22Rv1 (cell line): ENCODE measurements around the gene BCL3.
A peak's percentile ranks its signal among the peaks of the same experiment; 100 is the strongest.

Source experiments
- H3K27ac ChIP-seq: fragments of 450-650 bp; 2 replicates; pipeline ENCODE4 v1.5.1; 2017
- ZFX ChIP-seq: fragments of 450-650 bp; IDR thresholded peaks from 2 replicates; pipeline ENCODE4 v1.6.1; 2017; ENCODE audit warnings: antibody characterized with exemption, borderline replicate concordance
- TF ChIP-seq, protein P1 (sequence below): fragments of 450-650 bp; IDR thresholded peaks from 2 replicates; pipeline ENCODE4 v1.5.1; 2017; ENCODE audit warnings: mild to moderate bottlenecking

BCL3 gene

DNA sequence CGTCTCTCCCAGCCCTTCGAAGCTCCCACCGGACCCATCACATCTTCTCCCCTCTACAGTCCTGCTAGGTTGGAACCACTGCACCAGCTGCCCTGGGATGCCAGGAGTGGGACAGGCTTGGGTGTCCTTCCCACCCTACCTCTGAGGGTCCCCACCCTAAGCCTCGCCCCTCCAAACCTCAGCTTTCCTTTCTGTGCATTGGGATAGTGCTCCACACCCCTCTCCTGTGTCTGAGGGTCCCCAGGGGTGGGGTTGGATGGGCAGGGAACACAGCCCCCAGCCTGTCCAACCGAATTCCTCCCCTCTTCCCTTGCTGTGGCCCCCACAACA, 1.9 kb upstream of the BCL3 start:
- TF ChIP-seq, protein P1, sequence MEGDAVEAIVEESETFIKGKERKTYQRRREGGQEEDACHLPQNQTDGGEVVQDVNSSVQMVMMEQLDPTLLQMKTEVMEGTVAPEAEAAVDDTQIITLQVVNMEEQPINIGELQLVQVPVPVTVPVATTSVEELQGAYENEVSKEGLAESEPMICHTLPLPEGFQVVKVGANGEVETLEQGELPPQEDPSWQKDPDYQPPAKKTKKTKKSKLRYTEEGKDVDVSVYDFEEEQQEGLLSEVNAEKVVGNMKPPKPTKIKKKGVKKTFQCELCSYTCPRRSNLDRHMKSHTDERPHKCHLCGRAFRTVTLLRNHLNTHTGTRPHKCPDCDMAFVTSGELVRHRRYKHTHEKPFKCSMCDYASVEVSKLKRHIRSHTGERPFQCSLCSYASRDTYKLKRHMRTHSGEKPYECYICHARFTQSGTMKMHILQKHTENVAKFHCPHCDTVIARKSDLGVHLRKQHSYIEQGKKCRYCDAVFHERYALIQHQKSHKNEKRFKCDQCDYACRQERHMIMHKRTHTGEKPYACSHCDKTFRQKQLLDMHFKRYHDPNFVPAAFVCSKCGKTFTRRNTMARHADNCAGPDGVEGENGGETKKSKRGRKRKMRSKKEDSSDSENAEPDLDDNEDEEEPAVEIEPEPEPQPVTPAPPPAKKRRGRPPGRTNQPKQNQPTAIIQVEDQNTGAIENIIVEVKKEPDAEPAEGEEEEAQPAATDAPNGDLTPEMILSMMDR = no peak
- no peak for TF ChIP-seq ZFX

DNA sequence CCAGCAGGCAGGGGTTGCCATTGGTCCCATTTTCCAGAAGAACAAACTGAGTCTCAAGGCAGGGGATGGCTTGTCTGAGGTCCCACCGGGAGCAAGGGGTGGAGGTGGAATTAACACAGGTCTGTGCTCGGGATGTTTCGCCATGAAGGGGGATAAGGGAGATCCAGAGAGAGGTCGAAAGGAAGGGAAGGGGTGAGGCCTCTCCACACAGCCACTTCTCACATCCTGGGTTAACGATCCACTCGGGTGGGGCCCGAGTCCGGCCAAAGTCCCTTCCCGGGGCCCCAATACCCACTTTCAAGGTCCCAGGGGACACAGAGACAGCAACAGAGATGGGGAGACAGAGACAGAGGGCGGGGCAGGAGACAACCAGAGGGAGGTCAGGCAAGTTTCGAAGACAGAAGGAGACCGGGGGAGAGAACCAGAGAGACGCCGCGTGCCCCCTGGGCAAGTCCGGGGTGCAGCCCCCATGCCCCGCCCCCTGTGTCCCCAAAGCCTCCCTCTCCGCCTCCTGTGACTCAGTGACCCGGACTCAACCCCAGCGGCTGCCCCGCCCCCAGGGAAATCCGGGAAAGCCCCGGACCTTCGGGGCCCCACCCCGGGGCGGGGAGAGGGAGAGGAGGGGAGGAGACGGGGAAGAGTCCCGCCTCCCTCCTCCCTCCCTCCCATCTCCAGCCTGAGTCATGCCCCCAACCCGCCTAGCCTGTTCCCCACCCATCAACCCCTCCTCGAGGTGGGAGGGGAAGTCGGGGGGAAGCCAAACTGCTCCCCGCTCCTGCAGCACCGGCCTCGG, 1.4 kb upstream of the BCL3 start:
- no peak for TF ChIP-seq ZFX
- TF ChIP-seq, protein P1 = no peak
- H3K27ac ChIP-seq = peak overlapping the region; percentile 95

More for the DNA sequence above, 1.9 kb upstream of the BCL3 start:
- peak overlapping the region; percentile 95 for H3K27ac ChIP-seq

DNA sequence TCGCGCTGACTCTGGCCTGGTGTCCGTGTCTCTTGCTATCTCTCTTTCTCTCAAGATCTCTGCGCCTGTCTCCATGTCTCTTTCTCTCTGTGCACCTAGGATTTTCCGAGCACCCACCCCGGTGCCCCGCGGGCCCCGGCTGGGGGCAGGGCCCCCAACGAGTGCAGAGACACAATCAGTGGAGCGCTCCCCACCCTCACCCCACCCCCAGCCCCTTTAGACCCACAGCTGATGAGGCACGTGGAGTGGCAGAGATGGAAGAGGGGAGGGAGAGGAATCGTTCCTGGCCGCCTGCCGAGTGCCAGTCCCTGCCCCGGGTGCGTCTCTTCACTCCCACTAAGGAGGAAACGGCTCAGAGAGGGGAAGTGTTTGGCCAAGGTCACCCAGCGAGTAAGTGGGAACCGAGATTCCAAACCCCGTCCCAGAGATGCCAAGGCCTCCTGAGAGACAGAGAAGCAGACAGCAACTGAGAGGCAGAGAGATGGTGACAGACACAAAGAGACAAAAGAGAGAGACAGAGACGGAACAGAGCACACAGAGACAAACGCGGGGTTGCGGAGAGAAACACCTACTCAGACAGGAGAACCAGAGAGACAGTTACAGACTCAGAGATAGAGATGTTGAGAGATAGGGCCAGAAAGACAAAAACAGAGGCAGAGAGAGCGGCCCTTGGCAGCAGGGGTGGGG, 626 bp upstream of the BCL3 start:
- H3K27ac ChIP-seq = peak overlapping the region; percentile 95
- TF ChIP-seq ZFX = no peak
- TF ChIP-seq, protein P1 = no peak

DNA sequence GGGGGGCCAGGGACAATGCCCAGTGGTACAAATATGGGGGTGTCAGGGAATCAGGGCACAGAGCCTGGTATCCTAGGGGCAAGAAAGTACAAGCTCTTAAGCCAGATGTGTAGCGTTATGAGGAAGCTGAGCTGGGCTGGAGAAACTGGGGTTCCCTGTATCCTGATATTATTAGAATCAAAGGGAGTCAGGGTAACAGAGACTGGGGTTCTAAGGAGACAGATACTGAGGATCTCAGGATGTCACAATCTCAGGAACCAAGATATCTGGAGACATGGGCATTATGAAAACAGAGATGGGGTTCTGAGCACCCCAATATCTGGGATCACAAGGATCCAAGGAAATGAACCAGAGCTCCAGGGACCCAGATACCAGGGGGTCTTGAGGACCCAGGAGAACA, 784 bp downstream of the BCL3 start:
- H3K27ac ChIP-seq = peak overlapping the region; percentile 95
- no peak for TF ChIP-seq ZFX
- TF ChIP-seq, protein P1 = no peak

DNA sequence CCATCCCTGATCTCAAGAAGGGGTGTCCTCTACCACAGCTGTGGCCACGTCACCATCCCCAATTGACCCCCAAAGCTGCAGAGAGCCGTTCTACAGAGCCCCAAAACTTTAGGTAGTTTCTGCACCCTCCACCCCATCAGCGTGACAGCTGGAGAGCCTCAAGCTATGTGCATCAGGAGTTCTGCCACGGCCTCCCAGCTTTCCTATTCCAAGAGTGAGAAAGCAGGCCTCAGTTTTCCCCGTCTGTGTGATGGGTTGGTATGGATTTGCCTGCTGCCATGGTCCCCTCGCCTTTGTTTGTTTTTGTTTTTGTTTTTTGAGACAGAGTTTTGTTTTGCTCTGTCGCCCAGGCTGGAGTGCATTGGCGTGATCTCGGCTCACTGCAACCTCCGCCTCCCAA, 1.5 kb downstream of the BCL3 start:
- TF ChIP-seq, protein P1 = no peak
- no peak for TF ChIP-seq ZFX
- H3K27ac ChIP-seq = peak overlapping the region; percentile 95

DNA sequence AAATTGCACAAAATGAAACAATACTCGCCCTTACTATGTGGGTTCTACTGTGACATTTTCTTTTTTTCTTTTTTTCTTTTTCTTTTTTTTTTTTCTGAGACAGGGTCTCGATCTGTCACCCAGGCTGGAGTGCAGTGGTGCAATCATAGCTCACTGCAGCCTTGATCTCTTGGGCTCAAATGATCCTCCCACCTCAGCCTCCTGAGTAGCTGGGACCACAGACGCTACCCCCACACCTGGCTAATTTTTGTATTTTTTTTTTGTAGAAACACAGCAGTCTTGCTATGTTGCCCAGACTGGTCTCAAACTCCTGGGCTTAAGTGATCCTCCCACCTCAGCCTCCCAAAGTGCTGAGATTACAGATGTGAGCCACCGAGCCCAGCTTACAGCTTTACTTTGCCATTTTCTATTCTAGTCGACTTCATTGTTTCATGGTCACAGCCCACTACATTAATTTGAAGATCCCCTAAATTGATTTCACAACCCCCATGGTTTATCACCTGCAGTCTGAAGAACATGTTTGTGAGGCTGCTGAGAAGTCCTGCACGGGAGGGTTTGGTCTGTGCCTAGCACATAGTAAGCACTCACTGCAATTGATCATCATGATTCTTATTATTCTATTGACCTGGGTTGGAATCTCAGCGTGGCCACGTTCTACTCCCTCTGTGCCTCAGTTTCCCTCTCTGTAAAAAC, 3.8 kb downstream of the BCL3 start:
- H3K27ac ChIP-seq = peak overlapping the region; percentile 95
- TF ChIP-seq, protein P1 = no peak
- TF ChIP-seq ZFX = no peak
